Endothelial cell of umbilical vein (primary cell): ENCODE measurements around the gene CENPI.

Experiments
- EZH2 ChIP-seq: IDR thresholded peaks from 2 replicates; pipeline ENCODE4 v1.6.1; 2012; ENCODE audit warnings: borderline replicate concordance, low read depth, mild to moderate bottlenecking, moderate library complexity, low read length, inconsistent platforms; ENCODE audit not compliant: severe bottlenecking
- GATA2 ChIP-seq: IDR thresholded peaks from 2 replicates; pipeline ENCODE4 v1.7.0; 2011; ENCODE audit warnings: low read depth, mild to moderate bottlenecking, moderate library complexity, mixed read lengths, low read length; ENCODE audit not compliant: insufficient read length, insufficient read depth
- JUN ChIP-seq: IDR thresholded peaks from 2 replicates; pipeline ENCODE4 v1.6.1; 2011; ENCODE audit warnings: borderline replicate concordance, low read depth; ENCODE audit not compliant: insufficient read length, insufficient read depth
- MYC ChIP-seq: IDR thresholded peaks from one replicate; pipeline ENCODE4 v1.6.1; 2011; ENCODE audit warnings: mild to moderate bottlenecking, low read depth, low read length
- POLR2A ChIP-seq: IDR thresholded peaks from 2 replicates; pipeline ENCODE4 v1.6.1; 2012; ENCODE audit warnings: low read depth, mild to moderate bottlenecking, control low read depth, low read length
- POLR2AphosphoS5 ChIP-seq: IDR thresholded peaks from 2 replicates; pipeline ENCODE4 v1.6.1; 2012; ENCODE audit warnings: low read depth, mild to moderate bottlenecking, control low read depth, low read length, moderate library complexity; ENCODE audit not compliant: insufficient read depth
- TF ChIP-seq, protein P1 (sequence below), 2 donors: IDR thresholded peaks; 1 replicate in 1 of 2; 2 replicates in 1 of 2; pipeline ENCODE4 v1.5.1; 2011; ENCODE audit warnings: low read length in 2 of 2, mild to moderate bottlenecking in 2 of 2, moderate library complexity in 2 of 2, control low read depth in 1 of 2, inconsistent platforms in 1 of 2, low read depth in 1 of 2; ENCODE audit not compliant: insufficient read depth in 1 of 2; ENCODE audit errors: extremely low read depth in 1 of 2
- TF ChIP-seq, protein P2 (sequence below): IDR thresholded peaks from 2 replicates; pipeline ENCODE4 v1.6.1; 2011; ENCODE audit not compliant: insufficient read depth, insufficient read length

DNA sequence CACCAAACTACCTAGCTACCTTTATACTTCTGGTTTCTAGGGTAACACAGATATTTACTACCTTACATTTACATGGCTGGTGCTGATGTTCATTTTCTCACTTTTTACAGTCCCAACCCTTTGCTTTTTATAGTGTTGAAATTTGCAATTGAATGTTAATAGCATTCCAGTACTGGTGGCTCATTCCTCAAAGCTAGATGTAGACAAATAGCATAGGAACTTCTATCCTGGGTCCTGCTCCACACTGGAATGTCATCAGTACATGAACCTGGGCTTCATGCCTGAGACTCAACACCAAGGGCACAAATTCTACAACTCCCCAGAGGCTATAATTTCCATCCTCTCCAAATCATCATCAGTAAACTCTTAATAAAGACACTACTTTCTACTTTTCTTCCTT is 35.8 kb upstream of the CENPI start:
- TF ChIP-seq, protein P1, sequence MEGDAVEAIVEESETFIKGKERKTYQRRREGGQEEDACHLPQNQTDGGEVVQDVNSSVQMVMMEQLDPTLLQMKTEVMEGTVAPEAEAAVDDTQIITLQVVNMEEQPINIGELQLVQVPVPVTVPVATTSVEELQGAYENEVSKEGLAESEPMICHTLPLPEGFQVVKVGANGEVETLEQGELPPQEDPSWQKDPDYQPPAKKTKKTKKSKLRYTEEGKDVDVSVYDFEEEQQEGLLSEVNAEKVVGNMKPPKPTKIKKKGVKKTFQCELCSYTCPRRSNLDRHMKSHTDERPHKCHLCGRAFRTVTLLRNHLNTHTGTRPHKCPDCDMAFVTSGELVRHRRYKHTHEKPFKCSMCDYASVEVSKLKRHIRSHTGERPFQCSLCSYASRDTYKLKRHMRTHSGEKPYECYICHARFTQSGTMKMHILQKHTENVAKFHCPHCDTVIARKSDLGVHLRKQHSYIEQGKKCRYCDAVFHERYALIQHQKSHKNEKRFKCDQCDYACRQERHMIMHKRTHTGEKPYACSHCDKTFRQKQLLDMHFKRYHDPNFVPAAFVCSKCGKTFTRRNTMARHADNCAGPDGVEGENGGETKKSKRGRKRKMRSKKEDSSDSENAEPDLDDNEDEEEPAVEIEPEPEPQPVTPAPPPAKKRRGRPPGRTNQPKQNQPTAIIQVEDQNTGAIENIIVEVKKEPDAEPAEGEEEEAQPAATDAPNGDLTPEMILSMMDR (IDR thresholded peaks at IDR 0.05; ENCODE audit: extremely low read depth in 1 of 2, insufficient read depth in 1 of 2, low read depth in 1 of 2, low read length in 2 of 2) = no peak
- no peak for TF ChIP-seq POLR2A
- no peak for TF ChIP-seq EZH2
- no peak for TF ChIP-seq JUN
- TF ChIP-seq, protein P2, sequence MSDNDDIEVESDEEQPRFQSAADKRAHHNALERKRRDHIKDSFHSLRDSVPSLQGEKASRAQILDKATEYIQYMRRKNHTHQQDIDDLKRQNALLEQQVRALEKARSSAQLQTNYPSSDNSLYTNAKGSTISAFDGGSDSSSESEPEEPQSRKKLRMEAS = no peak
- TF ChIP-seq POLR2AphosphoS5 = no peak
- TF ChIP-seq MYC = no peak
- no peak for TF ChIP-seq GATA2
